ENCODE measurements around the gene ROM1. TPM values are rescaled to one million over a fixed set of nuclear protein-coding genes. Genes with fewer than 3 reads are reported as not detected.

Gene ROM1
- total RNA-seq, 2 donors from 2014 or later = 1.8 to 4.0 TPM

- no peak for TF ChIP-seq CTCF (IDR thresholded peaks at IDR 0.05)
- no peak for TF ChIP-seq POLR2A (IDR thresholded peaks at IDR 0.05)
- 76 to 78% methylated on average over 2 to 6 of the region's 6 CpGs for WGBS, 2 donors
- H3K4me1 ChIP-seq = no peaks in the 10 kb centered on the region
- H3K27ac ChIP-seq = no peak overlapping the region
- DNase-seq (no peak), ATAC-seq (no peak)
- no peak overlapping the region for H3K4me3 ChIP-seq
- no peaks in the 10 kb centered on the region for H3K27me3 ChIP-seq
- peaks cover 46 to 65% of the 10 kb centered on the region in 2 donors for H3K36me3 ChIP-seq (replicated peaks in 1 of 2; ENCODE audit: insufficient read depth in 1 of 2, low read depth in 2 of 2)
- intact Hi-C loops (cut with DNase I) = no loop called here
- no peaks in the 10 kb centered on the region for H3K9me3 ChIP-seq
Observed at GRCh38 chr11:62632492-62632891, 19.4 kb downstream of the ROM1 start.

- H3K27me3 ChIP-seq = no peaks in the 10 kb centered on the region
- peaks cover 34% of the 10 kb centered on the region for H3K4me1 ChIP-seq
- TF ChIP-seq POLR2A (IDR thresholded peaks at IDR 0.05) (no peak), CTCF (IDR thresholded peaks at IDR 0.05) (no peak)
- no peak for DNase-seq
- no peak overlapping the region for H3K4me3 ChIP-seq
- H3K36me3 ChIP-seq (replicated peaks in 1 of 2; ENCODE audit: insufficient read depth in 1 of 2, low read depth in 2 of 2) = peaks cover 0 to 6% of the 10 kb centered on the region in 2 donors
- WGBS, 2 donors = 81 to 86% methylated on average over 8 of the region's 8 CpGs
- no peaks in the 10 kb centered on the region for H3K9me3 ChIP-seq
- intact Hi-C loops (cut with DNase I) = no loop called here
- ATAC-seq = no peak
- peak overlapping the region in 1 of 4 donors; percentile 13 for H3K27ac ChIP-seq
Observed at GRCh38 chr11:62644220-62644619, 31.2 kb downstream of the ROM1 start.

- Histone ChIP-seq H3K36me3 (replicated peaks in 1 of 2; ENCODE audit: insufficient read depth in 1 of 2, low read depth in 2 of 2) (peaks cover 0 to 7% of the 10 kb centered on the region in 2 donors), H3K27ac (peak overlapping the region; percentile 79 to 92 (median 84)), H3K4me1 (peaks cover 34% of the 10 kb centered on the region), H3K27me3 (no peaks in the 10 kb centered on the region), H3K4me3 (peak overlapping the region; percentile 84 to 98), H3K9me3 (no peaks in the 10 kb centered on the region)
- no peak for TF ChIP-seq CTCF (IDR thresholded peaks at IDR 0.05)
- no peak for TF ChIP-seq POLR2A (IDR thresholded peaks at IDR 0.05)
- 12 to 13% methylated on average over 11 of the region's 11 CpGs for WGBS, 2 donors
- DNase-seq = no peak
- intact Hi-C loops (cut with DNase I) = no loop called here
- no peak for ATAC-seq
Observed at GRCh38 chr11:62645671-62645945, 32.6 kb downstream of the ROM1 start.

DNA sequence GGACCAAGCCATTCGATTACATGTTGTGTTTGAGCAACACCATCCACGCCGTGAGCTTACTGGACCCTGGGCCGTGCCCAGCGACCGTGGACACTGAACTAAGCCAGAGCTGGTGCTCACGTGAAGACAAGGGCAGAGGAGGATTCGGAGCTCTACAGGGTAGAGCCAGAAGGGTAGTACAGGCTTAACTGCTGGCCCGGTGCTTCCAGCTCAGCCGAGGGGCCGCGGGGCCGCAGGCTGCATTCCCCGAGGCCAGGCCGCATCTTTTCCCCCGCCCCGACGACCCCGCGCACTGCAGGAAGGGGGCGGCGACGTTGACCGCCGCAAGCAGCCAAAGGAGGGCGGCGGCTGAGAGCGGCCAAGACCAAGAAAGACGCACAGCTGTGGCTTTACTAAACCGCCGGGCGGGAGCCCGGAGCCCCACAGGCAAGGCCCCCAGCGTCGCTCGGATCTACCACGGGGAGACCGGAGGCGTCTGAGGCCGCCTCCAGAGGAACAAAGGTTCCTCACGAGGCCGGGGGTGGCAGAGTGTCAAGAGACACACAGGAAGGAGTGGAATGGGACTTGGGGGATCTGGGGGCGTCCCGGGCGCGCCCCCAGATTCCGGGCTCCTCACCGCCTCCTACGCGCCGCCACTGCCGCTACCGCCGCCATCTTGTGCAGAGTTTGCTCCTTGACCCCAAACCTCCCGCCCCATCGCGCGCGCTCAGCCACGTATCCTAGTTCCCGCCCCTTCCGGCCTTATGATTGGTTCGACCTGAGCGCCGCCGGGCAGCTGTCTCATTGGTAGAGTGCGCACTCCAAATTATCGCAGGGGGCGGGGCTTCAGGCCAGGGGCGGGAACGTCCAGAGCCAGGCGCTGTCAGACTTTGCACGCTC, 33.1 kb downstream of the ROM1 start, which contains the start of gene GANAB:
GANAB (minus strand) TSS at position 668 of the 879 bp plus-strand sequence; CDS start at position 654, 14 bp downstream.
- Histone ChIP-seq H3K36me3 (replicated peaks in 1 of 2; ENCODE audit: insufficient read depth in 1 of 2, low read depth in 2 of 2) (peaks cover 0 to 7% of the 10 kb centered on the region in 2 donors), H3K4me3 (peak within 1 kb of the TSS; percentile 84 to 98), H3K27ac (peak within 1 kb of the TSS; percentile 79 to 92 (median 84)), H3K9me3 (no peaks in the 10 kb centered on the region), H3K4me1 (peaks cover 34% of the 10 kb centered on the region), H3K27me3 (no peaks in the 10 kb centered on the region)
- ATAC-seq (peak; percentile 99), DNase-seq (peak; percentile 99 to 100 (median 100))
- TF ChIP-seq POLR2A (IDR thresholded peaks at IDR 0.05) = peak; percentile 63 to 89 (median 87)
- no peak for TF ChIP-seq CTCF (IDR thresholded peaks at IDR 0.05)
- WGBS, 2 donors = 0% methylated on average over 14 to 72 of the region's 73 CpGs
- intact Hi-C loops (cut with DNase I) = no loop called here

Data from body of pancreas (tissue), 4 donors.